ENCODE measurements around the gene RBMY1E. TPM values are rescaled to one million over a fixed set of nuclear protein-coding genes. Genes with fewer than 3 reads are reported as not detected.
"Not testable (repeated sequence)": the region's sequence is repeated elsewhere in the genome, so short reads cannot be mapped to it uniquely, and the experiment has no call there.

Gene RBMY1E
- total RNA-seq (not detected in 2 replicates), polyA plus RNA-seq (not detected in 2 replicates), polyA minus RNA-seq (not detected in 2 replicates)
- not detected for total RNA-seq (2013)

DNA sequence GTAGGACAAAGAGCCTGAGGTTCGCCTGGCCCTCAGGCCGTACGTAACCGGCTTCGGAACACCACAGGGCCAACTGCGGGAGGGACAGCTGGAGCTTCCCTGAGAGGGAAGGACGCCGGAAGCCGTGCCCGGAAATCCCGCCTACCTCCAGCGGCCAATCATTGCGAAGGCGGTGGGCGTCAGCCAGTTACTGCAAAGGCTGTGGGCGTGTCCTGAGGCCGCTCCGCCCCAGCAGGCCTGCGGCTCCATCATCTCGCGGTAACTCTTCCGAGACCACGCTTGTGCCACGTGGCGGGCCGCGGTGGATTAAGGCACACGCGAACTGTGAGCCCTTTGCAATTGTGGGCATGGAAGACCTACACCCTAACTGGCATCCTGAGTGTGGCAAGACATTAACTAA, at the start of gene RBMY1E:
Gene RBMY1E (minus strand): TSS at position 101 of the 400 bp plus-strand sequence. CDS start 1,978 bp downstream, outside the sequence.
- intact Hi-C loops (cut with micrococcal nuclease); H3K27me3 Mint-ChIP-seq; H3K27me3 ChIP-seq (replicated peaks in 1 of 4; ENCODE audit: control extremely low read depth in 1 of 4, control insufficient read depth in 3 of 4, insufficient read depth in 4 of 4, low read length in 3 of 4): not testable (repeated sequence)

DNA sequence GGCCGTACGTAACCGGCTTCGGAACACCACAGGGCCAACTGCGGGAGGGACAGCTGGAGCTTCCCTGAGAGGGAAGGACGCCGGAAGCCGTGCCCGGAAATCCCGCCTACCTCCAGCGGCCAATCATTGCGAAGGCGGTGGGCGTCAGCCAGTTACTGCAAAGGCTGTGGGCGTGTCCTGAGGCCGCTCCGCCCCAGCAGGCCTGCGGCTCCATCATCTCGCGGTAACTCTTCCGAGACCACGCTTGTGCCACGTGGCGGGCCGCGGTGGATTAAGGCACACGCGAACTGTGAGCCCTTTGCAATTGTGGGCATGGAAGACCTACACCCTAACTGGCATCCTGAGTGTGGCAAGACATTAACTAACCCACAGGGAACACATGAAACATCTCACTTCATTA, 23.4 kb downstream of the RBMY1E start, which contains the start of gene RBMY1D:
Gene RBMY1D (minus strand): TSS at position 101 of the 400 bp plus-strand sequence. CDS start 2,013 bp downstream, outside the sequence.
- H3K4me2 ChIP-seq (replicated peaks; ENCODE audit: low read depth, low read length, poor library complexity, severe bottlenecking); CTCF ChIA-PET; H4K20me1 ChIP-seq (ENCODE audit: control insufficient read depth, insufficient read depth, low read length, poor library complexity, severe bottlenecking); H3K27ac ChIP-seq (ENCODE audit: low read length in 2 of 2); H3K27me3 Mint-ChIP-seq; H3K4me1 ChIP-seq (ENCODE audit: control insufficient read depth in 2 of 2, insufficient read depth in 2 of 2, low read length in 2 of 2); POLR2A ChIA-PET; H3K9ac ChIP-seq (ENCODE audit: low read length); H3K4me3 ChIP-seq (ENCODE audit: control extremely low read depth in 1 of 5, extremely low read depth in 1 of 5, insufficient read depth in 1 of 5, low read depth in 2 of 5, low read length in 4 of 5); H2AFZ ChIP-seq (ENCODE audit: insufficient read depth, low read depth, low read length, poor library complexity, severe bottlenecking); H3K4me3 Mint-ChIP-seq; intact Hi-C loops (cut with micrococcal nuclease); H3K9me3 Mint-ChIP-seq (ENCODE audit: insufficient read depth); H3K27ac Mint-ChIP-seq; DNase-seq; H3K4me1 Mint-ChIP-seq; H3K27me3 ChIP-seq (replicated peaks in 1 of 4; ENCODE audit: control extremely low read depth in 1 of 4, control insufficient read depth in 3 of 4, insufficient read depth in 4 of 4, low read length in 3 of 4); H3K36me3 ChIP-seq (replicated peaks in 1 of 2; ENCODE audit: control extremely low read depth in 1 of 2, control insufficient read depth in 1 of 2, extremely low read depth in 1 of 2, insufficient read depth in 2 of 2, low read length in 1 of 2); H3K79me2 ChIP-seq (ENCODE audit: control insufficient read depth, insufficient read depth, low read length); ATAC-seq (ENCODE audit: low read depth); H3K9me3 ChIP-seq (ENCODE audit: control extremely low read depth in 1 of 3, control insufficient read depth in 2 of 3, insufficient read depth in 1 of 3, low read length in 2 of 3): not testable (repeated sequence)
- no CpG with 5 or more reads among the region's 28 CpGs for WGBS (ENCODE audit: insufficient coverage)

More for the DNA sequence above, at the start of gene RBMY1E:
- H3K9me3 ChIP-seq (ENCODE audit: control extremely low read depth in 1 of 3, control insufficient read depth in 2 of 3, insufficient read depth in 1 of 3, low read length in 2 of 3); CTCF ChIA-PET; POLR2A ChIA-PET; H3K4me3 Mint-ChIP-seq; H3K9ac ChIP-seq (ENCODE audit: low read length); H3K4me3 ChIP-seq (ENCODE audit: control extremely low read depth in 1 of 5, extremely low read depth in 1 of 5, insufficient read depth in 1 of 5, low read depth in 2 of 5, low read length in 4 of 5); H3K9me3 Mint-ChIP-seq (ENCODE audit: insufficient read depth); ATAC-seq (ENCODE audit: low read depth); H3K79me2 ChIP-seq (ENCODE audit: control insufficient read depth, insufficient read depth, low read length); H3K4me1 ChIP-seq (ENCODE audit: control insufficient read depth in 2 of 2, insufficient read depth in 2 of 2, low read length in 2 of 2); H3K36me3 ChIP-seq (replicated peaks in 1 of 2; ENCODE audit: control extremely low read depth in 1 of 2, control insufficient read depth in 1 of 2, extremely low read depth in 1 of 2, insufficient read depth in 2 of 2, low read length in 1 of 2); H3K27ac ChIP-seq (ENCODE audit: low read length in 2 of 2); H2AFZ ChIP-seq (ENCODE audit: insufficient read depth, low read depth, low read length, poor library complexity, severe bottlenecking); H4K20me1 ChIP-seq (ENCODE audit: control insufficient read depth, insufficient read depth, low read length, poor library complexity, severe bottlenecking); H3K27ac Mint-ChIP-seq; DNase-seq; H3K4me1 Mint-ChIP-seq; H3K4me2 ChIP-seq (replicated peaks; ENCODE audit: low read depth, low read length, poor library complexity, severe bottlenecking): not testable (repeated sequence)
- no CpG with 5 or more reads among the region's 29 CpGs for WGBS (ENCODE audit: insufficient coverage)

DNA sequence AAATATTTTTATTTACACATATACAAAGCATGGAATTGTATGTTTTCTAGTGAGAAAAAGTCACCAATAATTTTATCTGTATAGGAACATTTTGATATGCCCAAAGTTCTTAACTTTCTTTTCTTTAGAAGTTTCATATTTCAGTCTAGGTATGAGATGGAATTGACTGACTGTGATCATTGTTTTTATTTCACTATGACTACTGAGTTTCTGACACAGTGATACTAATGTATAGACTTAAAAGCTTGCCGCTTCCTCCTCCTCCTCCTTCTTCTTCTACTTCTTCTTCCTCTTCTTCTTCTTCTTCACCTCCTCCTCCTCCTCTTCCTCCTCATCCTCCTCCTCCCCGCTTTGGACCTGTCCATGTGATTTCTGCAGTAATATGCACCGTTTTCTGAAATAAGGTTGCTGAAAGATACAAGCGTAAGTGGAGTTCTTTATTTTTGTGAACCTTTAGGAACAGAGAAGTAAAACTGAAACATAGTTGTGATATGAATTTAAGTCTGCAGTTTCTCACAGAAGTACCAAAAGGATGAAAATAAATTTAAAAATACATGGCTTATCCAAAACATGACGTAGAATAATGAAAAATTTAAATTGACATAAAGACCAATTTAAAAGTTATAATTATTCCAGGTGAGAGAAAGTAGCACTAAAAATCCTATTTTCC, 48.3 kb downstream of the RBMY1E start:
- H3K4me1 Mint-ChIP-seq; H3K36me3 ChIP-seq (replicated peaks in 1 of 2; ENCODE audit: control extremely low read depth in 1 of 2, control insufficient read depth in 1 of 2, extremely low read depth in 1 of 2, insufficient read depth in 2 of 2, low read length in 1 of 2); H3K9ac ChIP-seq (ENCODE audit: low read length); H2AFZ ChIP-seq (ENCODE audit: insufficient read depth, low read depth, low read length, poor library complexity, severe bottlenecking); H3K9me3 Mint-ChIP-seq (ENCODE audit: insufficient read depth); H4K20me1 ChIP-seq (ENCODE audit: control insufficient read depth, insufficient read depth, low read length, poor library complexity, severe bottlenecking); intact Hi-C loops (cut with micrococcal nuclease); DNase-seq; H3K79me2 ChIP-seq (ENCODE audit: control insufficient read depth, insufficient read depth, low read length); H3K27me3 Mint-ChIP-seq; H3K27me3 ChIP-seq (replicated peaks in 1 of 4; ENCODE audit: control extremely low read depth in 1 of 4, control insufficient read depth in 3 of 4, insufficient read depth in 4 of 4, low read length in 3 of 4); POLR2A ChIA-PET; H3K4me1 ChIP-seq (ENCODE audit: control insufficient read depth in 2 of 2, insufficient read depth in 2 of 2, low read length in 2 of 2); H3K4me3 Mint-ChIP-seq; H3K27ac ChIP-seq (ENCODE audit: low read length in 2 of 2); H3K9me3 ChIP-seq (ENCODE audit: control extremely low read depth in 1 of 3, control insufficient read depth in 2 of 3, insufficient read depth in 1 of 3, low read length in 2 of 3); H3K27ac Mint-ChIP-seq; CTCF ChIA-PET; H3K4me2 ChIP-seq (replicated peaks; ENCODE audit: low read depth, low read length, poor library complexity, severe bottlenecking); ATAC-seq (ENCODE audit: low read depth); H3K4me3 ChIP-seq (ENCODE audit: control extremely low read depth in 1 of 5, extremely low read depth in 1 of 5, insufficient read depth in 1 of 5, low read depth in 2 of 5, low read length in 4 of 5): not testable (repeated sequence)
- no CpG with 5 or more reads among the region's 5 CpGs for WGBS (ENCODE audit: insufficient coverage)
